Activated T-helper 2 cell treated with anti-CD3 and anti-CD28 coated beads, Interferon-gamma antibody, Interleukin-2, Interleukin-4, amounts not matched to agents 10 μg/mL and 5 μg/mL and 100 μg/mL, durations not matched to agents 14 hours and 24 hours and 36 hours (primary cell): ENCODE data around the gene GATD1. TPM values are rescaled to one million over a fixed set of nuclear protein-coding genes. Genes with fewer than 3 reads are reported as not detected.
A peak's percentile ranks its signal among the peaks of the same experiment; 100 is the strongest.

Experiments
- DNase-seq: peaks from one replicate; pipeline ENCODE4 v3.0.0; 2021; ENCODE audit warnings: low spot score
- H3K27ac Mint-ChIP-seq: one replicate; pipeline ENCODE4 v1.8.0; 2021; ENCODE audit warnings: mixed read lengths
- H3K27me3 Mint-ChIP-seq: one replicate; pipeline ENCODE4 v1.8.0; 2021; ENCODE audit warnings: low read depth, mixed read lengths
- H3K36me3 Mint-ChIP-seq: one replicate; pipeline ENCODE4 v1.8.0; 2021; ENCODE audit warnings: low read depth, mixed read lengths
- H3K4me1 Mint-ChIP-seq: one replicate; pipeline ENCODE4 v1.8.0; 2021; ENCODE audit warnings: low read depth, mixed read lengths
- H3K4me3 Mint-ChIP-seq: one replicate; pipeline ENCODE4 v1.8.0; 2021; ENCODE audit warnings: low read depth, mild to moderate bottlenecking, moderate library complexity, mixed read lengths
- H3K9me3 Mint-ChIP-seq: one replicate; pipeline ENCODE4 v1.8.0; 2021; ENCODE audit warnings: mixed read lengths
- intact Hi-C: fragments of 100-400 bp; cut with micrococcal nuclease; formaldehyde crosslinking; loops from one replicate; pipeline ENCODE4 v1.15.1; 2023
- total RNA-seq: library from RNA; stranded (reverse); gene quantifications from 2 replicates; pipeline ENCODE4 v1.2.3, GENCODE V29; 2022

The GATD1 gene
- total RNA-seq, 1 donor from 2014 or later, result 75.2 TPM

DNA sequence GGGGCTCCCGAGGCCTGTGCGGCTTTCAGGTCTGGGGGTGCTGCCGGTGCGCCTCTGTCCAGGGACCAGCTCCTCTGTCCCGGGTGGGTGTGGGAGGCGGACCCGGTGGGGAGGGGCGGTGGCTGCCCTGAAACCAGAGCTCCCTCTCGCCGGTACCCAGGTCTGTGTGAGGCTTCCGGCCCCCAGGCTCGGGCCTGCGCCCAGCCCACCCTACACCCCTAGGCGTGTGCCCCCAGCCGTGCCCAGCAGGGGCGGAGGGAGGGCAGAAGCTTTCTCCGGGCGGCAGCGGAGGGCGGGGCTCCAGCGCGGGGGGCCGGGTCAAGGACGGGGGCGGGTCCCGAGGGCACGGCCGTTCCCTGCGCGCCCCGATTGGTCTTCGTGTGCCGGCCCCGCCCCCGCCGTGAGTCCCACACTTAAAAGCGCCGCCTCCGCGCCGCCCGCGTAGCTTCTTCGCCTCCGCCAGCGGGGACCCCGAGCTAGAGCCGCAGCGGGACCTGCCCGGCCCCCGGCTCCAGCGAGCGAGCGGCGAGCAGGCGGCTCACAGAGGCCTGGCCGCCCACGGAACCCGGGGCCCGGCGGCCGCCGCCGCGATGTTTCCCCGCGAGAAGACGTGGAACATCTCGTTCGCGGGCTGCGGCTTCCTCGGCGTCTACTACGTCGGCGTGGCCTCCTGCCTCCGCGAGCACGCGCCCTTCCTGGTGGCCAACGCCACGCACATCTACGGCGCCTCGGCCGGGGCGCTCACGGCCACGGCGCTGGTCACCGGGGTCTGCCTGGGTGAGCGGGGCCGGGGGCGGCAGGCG, 42.0 kb upstream of the GATD1 start:
- no peaks in the 10 kb centered on the region for H3K9me3 Mint-ChIP-seq
- peaks cover 8% of the 10 kb centered on the region for H3K4me1 Mint-ChIP-seq
- intact Hi-C loops, result loop anchor here (1.0 to 5.0 kb wide), 2 partner anchors 10 to 612 kb away; partner anchors contain the start of genes BET1L, RIC8A and RPLP2
- peak overlapping the region; percentile 62 for H3K27ac Mint-ChIP-seq
- H3K4me3 Mint-ChIP-seq, result peak overlapping the region; percentile 80
- H3K27me3 Mint-ChIP-seq, result no peaks in the 10 kb centered on the region
- DNase-seq, result peak; percentile 87
- peaks cover 8% of the 10 kb centered on the region for H3K36me3 Mint-ChIP-seq

DNA sequence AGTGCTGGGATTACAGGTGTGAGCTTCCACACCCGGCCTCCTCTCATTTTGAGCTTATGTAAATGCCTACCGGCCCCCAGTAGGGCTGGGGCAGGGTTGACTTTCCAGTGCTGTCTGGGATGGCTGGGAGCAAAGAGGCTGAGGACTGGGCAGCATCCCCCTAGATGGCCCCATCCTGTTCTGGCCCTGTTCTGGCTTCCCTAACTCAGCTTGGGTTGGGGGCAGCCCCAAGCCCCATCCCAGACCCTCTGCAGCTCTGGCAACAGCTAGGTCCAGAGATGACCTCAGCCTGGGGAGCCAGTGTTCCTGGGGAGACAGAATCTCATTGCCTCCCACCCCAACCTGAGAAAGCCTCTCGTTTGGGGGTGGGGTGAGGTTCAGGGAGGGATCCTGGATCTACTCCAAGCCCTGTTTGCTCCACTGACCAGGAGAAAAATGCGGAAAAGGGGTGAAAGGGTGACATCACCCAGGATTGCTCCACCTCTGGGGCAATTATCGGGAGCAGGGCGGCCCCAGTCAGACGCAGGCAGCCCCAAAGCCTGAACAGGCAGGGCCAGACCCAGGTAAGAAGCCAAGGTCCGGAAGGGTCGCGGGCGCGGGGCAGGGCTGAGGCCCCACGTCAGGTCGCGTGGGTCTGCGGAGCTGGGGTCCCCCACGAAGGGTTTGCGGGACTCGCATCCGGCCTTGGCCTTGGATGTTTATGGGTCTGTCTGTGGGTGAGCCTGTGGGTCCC, 41.3 kb upstream of the GATD1 start, which contains the start of gene PNPLA2:
Gene PNPLA2, plus strand, starts transcription at position 519 of the 733 bp plus-strand sequence. CDS start 805 bp downstream, outside the sequence.
- intact Hi-C loops, result loop anchor here (1.0 to 5.0 kb wide), 2 partner anchors 9 to 611 kb away; partner anchors contain the start of genes BET1L, RIC8A and RPLP2
- no peak for DNase-seq
- Mint-ChIP-seq H3K27me3 (no peaks in the 10 kb centered on the region), H3K27ac (peak within 1 kb of the TSS; percentile 62), H3K36me3 (peaks cover 13% of the 10 kb centered on the region), H3K9me3 (no peaks in the 10 kb centered on the region), H3K4me1 (peaks cover 8% of the 10 kb centered on the region), H3K4me3 (peak within 1 kb of the TSS; percentile 80)

DNA sequence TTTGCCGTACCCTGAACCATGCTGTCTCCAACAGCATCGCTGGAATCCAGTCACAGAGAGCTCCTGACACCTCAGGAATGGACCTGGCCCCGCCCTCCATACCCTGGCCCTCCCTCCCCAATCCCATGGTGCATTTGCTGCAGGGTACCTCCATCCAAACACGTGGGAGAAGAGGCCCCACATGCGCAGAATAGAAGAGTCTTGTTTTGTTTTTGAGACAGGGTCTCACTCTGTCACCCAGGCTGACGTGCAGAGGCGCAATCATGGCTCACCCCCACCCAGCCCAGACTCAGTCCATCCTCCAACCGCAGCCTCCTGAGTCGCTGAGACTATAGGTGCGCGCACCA, 39.1 kb upstream of the GATD1 start:
- Mint-ChIP-seq H3K4me3 (peak overlapping the region; percentile 45), H3K36me3 (peaks cover 27% of the 10 kb centered on the region), H3K9me3 (no peaks in the 10 kb centered on the region), H3K4me1 (peaks cover 13% of the 10 kb centered on the region), H3K27ac (no peak overlapping the region), H3K27me3 (no peaks in the 10 kb centered on the region)
- intact Hi-C loops, result loop anchor here (5.0 kb wide), 1 partner anchor 609 kb away; the partner anchor contains the start of genes BET1L and RIC8A
- no peak for DNase-seq

DNA sequence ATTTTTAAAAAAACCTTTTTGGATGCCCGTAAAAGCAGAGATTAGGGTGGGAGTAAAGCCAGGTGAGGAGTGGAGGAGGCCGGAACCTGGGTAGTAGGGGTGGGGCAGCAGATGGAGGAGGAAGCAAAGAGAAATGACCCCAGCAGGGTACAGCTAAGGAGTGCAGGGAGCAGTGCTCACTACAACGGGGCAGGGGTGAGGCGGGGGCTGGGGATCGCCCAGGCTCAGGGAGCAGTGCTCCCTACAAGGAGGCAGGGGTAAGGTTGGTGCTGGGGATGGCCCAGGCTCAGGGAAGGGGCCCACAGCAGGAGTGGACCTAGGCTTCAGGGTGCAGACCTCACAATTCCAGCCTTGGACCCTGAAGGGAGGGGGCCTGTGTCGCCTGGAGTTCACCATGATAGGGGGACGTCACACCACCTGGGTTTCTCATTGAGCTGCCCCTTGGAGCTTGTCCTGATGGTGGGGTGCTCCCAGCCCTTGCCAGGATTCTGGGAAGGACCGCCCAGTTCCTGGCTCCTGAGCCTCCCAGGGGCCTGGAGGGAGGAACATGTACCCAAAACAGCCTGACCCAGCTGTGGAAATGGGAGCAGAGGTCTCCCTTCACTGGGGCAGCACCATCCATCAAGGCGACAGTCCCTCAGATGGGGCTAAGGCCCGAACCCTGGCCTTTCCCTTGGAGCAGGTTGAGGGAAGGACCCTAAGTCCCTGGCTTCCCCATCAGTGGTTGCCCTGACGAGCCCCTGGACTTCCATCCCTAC, 38.6 kb upstream of the GATD1 start:
- DNase-seq, result no peak
- no peaks in the 10 kb centered on the region for H3K27me3 Mint-ChIP-seq
- peak overlapping the region; percentile 45 for H3K4me3 Mint-ChIP-seq
- H3K36me3 Mint-ChIP-seq, result peaks cover 32% of the 10 kb centered on the region
- peaks cover 15% of the 10 kb centered on the region for H3K4me1 Mint-ChIP-seq
- no peaks in the 10 kb centered on the region for H3K9me3 Mint-ChIP-seq
- no peak overlapping the region for H3K27ac Mint-ChIP-seq
- intact Hi-C loops, result loop anchor here (5.0 kb wide), 1 partner anchor 609 kb away; the partner anchor contains the start of genes BET1L and RIC8A

DNA sequence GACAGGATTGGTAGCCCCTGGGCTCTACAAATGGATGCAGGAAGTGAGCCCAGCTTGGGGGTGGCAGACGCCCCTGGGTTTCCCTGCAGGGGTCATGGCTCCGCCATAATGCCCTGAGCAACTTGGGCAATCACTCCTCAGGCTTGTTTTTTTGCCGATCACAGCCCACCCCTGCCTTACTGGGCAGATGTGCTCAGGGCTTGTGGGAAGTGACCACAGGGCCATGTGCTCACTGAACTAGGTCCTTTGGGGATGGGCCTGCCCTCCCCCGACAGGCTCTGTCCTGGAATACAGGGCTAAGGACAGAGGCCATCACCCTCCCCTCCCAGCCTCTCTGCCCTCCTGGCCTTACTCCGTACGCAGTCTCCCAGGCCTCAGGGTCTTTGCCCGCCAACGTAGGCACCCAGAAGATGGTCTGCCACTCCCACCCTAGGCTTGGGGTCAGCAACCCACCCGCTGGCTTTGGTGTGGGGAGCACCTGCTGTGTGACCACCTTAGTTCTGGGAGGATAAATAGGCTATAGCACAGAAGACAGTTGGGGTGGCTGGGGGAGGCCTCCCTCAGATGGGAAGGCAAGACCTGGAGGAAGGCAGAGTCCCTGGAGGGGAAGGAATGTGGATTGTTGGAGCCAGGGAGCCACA, 36.3 kb upstream of the GATD1 start:
- Mint-ChIP-seq H3K27ac (no peak overlapping the region), H3K4me3 (no peak overlapping the region), H3K9me3 (no peaks in the 10 kb centered on the region), H3K27me3 (no peaks in the 10 kb centered on the region), H3K4me1 (peaks cover 13% of the 10 kb centered on the region), H3K36me3 (peaks cover 42% of the 10 kb centered on the region)
- intact Hi-C loops, result no loop called here
- DNase-seq, result no peak

DNA sequence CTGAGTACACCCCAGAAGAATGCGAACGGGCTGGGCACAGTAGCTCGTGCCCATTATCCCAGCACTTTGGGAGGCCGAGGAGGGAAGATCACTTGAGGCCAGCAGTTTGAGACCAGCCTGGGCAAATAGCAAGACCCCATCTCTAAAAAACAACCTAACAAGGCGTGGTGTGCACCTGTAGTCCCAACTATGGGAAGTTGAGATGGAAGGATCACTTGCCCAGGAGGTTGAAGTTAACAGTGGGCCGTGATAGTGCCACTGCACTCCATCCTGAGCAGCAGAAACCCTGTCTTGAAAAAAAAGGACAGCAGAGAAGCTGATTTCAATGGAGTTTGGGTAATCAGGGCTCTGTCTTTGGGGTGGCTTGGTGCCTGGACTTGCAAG, 35.8 kb upstream of the GATD1 start:
- intact Hi-C loops, result no loop called here

DNA sequence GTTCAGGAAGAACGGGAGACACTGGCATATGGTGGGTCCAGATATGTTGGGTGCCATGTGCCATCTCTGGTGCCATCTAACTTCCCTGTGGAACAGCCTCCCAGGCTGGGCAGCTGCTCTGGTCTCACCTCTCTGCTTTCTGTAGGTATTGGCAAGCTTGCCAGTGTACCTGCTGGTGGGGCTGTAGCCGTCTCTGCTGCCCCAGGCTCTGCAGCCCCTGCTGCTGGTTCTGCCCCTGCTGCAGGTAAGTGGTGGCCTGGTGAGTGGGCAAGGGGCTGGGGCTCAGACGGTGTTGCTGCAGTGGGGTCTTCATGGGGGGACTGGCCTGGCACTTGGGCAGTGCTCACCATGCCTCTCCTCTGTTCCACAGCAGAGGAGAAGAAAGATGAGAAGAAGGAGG, 35.1 kb upstream of the GATD1 start:
- Mint-ChIP-seq H3K4me3 (peak overlapping the region; percentile 37), H3K4me1 (peaks cover 15% of the 10 kb centered on the region), H3K27me3 (no peaks in the 10 kb centered on the region), H3K27ac (peak overlapping the region; percentile 42), H3K9me3 (no peaks in the 10 kb centered on the region), H3K36me3 (peaks cover 46% of the 10 kb centered on the region)
- intact Hi-C loops, result no loop called here
- DNase-seq, result no peak

More for the DNA sequence above, 35.8 kb upstream of the GATD1 start:
- Mint-ChIP-seq H3K27me3 (no peaks in the 10 kb centered on the region), H3K27ac (peak overlapping the region; percentile 42), H3K4me1 (peaks cover 12% of the 10 kb centered on the region), H3K36me3 (peaks cover 42% of the 10 kb centered on the region), H3K9me3 (no peaks in the 10 kb centered on the region), H3K4me3 (no peak overlapping the region)
- DNase-seq, result no peak

DNA sequence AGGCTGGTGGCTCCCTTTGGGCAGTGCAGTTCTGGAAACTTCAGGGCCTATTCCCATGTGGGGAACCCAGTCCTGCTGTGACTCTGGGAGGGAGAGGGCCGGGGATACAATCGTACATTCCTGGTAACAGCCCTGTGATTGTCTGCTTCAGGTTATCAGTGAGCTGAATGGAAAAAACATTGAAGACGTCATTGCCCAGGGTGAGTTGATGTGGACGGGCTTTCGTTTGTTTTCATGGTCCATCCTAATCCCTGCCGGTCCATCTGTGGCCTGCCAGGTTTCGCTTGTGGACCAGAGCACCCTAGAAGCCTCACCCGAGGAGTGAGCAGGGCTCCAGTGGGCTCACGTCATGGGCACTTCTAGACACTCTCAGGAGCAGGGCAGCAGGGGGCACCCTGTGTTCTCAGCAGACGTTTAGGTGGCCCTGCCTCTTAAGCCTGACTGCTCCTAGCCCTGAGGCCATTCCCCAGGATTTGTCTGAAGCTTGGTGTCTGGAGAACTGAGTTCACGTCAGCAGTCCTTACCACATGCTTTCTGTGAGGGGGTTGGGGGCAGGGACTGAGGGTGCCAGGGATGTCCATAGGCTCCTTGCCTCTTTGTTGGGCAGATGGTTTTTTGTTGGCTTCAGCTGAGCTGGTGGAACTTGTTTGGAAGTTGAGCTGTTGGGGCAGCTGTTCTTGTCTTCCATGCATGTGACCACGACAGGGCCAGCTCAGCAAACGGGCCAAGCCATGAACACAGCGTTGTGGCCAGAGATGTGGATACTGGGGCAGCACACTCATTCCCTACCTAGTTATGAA, 34.4 kb upstream of the GATD1 start:
- Mint-ChIP-seq H3K4me1 (peaks cover 15% of the 10 kb centered on the region), H3K9me3 (no peaks in the 10 kb centered on the region), H3K36me3 (peaks cover 46% of the 10 kb centered on the region), H3K27ac (peak overlapping the region; percentile 81), H3K27me3 (no peaks in the 10 kb centered on the region), H3K4me3 (peak overlapping the region; percentile 90)
- intact Hi-C loops, result no loop called here
- DNase-seq, result no peak

DNA sequence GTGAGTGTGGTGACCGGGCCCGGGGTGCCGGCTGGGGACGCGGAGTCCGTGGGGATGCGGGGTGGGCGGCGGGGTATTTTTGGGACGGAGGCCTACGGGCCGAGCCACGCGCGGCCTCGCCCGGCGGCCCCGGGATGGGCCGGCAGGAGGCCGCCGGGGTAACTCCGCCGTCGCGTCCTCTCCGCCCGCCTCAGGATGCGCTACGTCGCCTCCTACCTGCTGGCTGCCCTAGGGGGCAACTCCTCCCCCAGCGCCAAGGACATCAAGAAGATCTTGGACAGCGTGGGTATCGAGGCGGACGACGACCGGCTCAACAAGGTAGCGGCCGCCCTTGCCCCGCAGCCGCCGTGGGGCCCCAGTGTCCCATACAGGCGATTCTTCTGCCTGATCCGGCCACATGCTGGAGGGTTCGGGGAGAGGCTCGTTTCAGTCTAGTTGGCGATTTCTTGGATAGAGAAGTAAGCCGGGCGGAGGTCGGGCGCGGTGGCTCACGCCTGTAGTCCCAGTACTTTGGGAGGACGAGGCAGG, 32.8 kb upstream of the GATD1 start:
- Mint-ChIP-seq H3K27me3 (no peaks in the 10 kb centered on the region), H3K4me3 (peak overlapping the region; percentile 90), H3K27ac (peak overlapping the region; percentile 94), H3K4me1 (peaks cover 15% of the 10 kb centered on the region), H3K36me3 (peaks cover 43% of the 10 kb centered on the region), H3K9me3 (no peaks in the 10 kb centered on the region)
- intact Hi-C loops, result no loop called here
- no peak for DNase-seq

DNA sequence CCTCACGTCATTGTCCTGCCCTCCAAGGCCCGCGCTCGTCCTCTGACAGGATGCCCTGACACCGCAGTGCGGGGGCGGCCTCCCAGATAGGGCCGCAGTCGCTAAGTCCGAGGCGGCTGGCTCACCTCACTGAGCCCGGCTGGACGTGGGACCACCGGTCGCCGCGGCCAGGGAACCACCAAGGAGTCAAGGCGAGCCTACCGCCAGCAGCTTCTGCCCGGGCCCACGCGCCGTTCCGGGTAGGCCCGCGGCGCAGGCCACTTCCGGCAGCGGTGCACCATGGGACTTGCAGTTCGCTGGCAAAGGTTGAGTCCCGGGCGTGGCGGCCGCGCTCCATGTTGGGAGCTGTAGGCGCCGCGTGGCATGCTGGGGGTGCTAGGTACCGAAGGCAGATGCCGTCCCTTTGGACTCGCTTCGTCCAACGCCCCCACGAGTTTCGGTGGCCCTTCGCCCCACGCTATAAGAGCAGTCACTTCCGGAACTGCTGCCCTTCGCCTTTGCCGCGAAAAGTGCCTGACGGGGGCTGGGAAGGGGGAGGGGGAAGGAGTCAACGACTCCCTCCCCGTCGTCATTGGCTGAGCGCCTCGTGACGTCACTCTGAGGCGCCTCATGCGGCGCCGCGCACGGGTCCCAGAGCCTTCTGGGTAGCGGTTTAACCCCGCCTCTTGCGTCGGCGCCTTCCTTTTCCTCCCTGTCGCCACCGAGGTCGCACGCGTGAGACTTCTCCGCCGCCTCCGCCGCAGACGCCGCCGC, 32.2 kb upstream of the GATD1 start, which contains the start of gene RPLP2:
Gene RPLP2, plus strand, starts transcription at position 681 of the 753 bp plus-strand sequence. CDS start 268 bp downstream, outside the sequence.
- peaks cover 15% of the 10 kb centered on the region for H3K4me1 Mint-ChIP-seq
- H3K4me3 Mint-ChIP-seq, result peak within 1 kb of the TSS; percentile 90
- intact Hi-C loops, result loop anchor here (1.0 kb wide), 2 partner anchors 10 to 12 kb away; no protein-coding TSS in a partner anchor
- H3K9me3 Mint-ChIP-seq, result no peaks in the 10 kb centered on the region
- peak within 1 kb of the TSS; percentile 94 for H3K27ac Mint-ChIP-seq
- H3K27me3 Mint-ChIP-seq, result no peaks in the 10 kb centered on the region
- peaks cover 43% of the 10 kb centered on the region for H3K36me3 Mint-ChIP-seq
- DNase-seq, result peak; percentile 95
